CD4-positive, alpha-beta memory T cell (primary cell): Measurements from ENCODE around the gene HMCN2. TPM values are rescaled to one million over a fixed set of nuclear protein-coding genes. Genes with fewer than 3 reads are reported as not detected.

Experiments
- CTCF ChIA-PET: fragments of 350-600 bp; sonication (Branson Sonifier 250); formaldehyde crosslinking; loops from one replicate; lab custom pipeline; 2021; ENCODE audit warnings: inconsistent platforms; ENCODE audit not compliant: partially characterized antibody; lab: Charles Lee
- POLR2A ChIA-PET: fragments of 350-600 bp; sonication (Branson Sonifier 250); formaldehyde crosslinking; loops from one replicate; lab custom pipeline; 2021; ENCODE audit not compliant: partially characterized antibody; lab: Charles Lee
- DNase-seq, 5 donors: peaks; one replicate each; pipeline versions ENCODE4 v3.0.0 to v3.0.0-alpha.2; 2020 to 2022; ENCODE audit warnings: mixed read lengths in 1 of 5
- H3K27ac ChIP-seq: one replicate; pipeline ENCODE4 v1.7.0; 2013; ENCODE audit warnings: low read depth, low read length
- H3K27me3 ChIP-seq: 2 replicates; pipeline ENCODE4 v1.7.0; 2013; ENCODE audit warnings: mild to moderate bottlenecking, low read length, moderate library complexity; ENCODE audit not compliant: insufficient read depth
- H3K36me3 ChIP-seq: 2 replicates; pipeline ENCODE4 v1.7.0; 2013; ENCODE audit warnings: mild to moderate bottlenecking, low read length, moderate library complexity; ENCODE audit not compliant: insufficient read depth
- H3K4me1 ChIP-seq: 2 replicates; pipeline ENCODE4 v1.7.0; 2013; ENCODE audit warnings: mild to moderate bottlenecking, low read length, moderate library complexity; ENCODE audit not compliant: insufficient read depth
- H3K4me3 ChIP-seq, 2 donors: one replicate each; pipeline ENCODE4 v1.7.0; 2013; ENCODE audit warnings: low read length in 2 of 2, mild to moderate bottlenecking in 1 of 2
- H3K9me3 ChIP-seq, 2 donors: one replicate each; pipeline ENCODE4 v1.7.0; 2013; ENCODE audit warnings: low read length in 2 of 2, control low read depth in 1 of 2; ENCODE audit not compliant: control insufficient read depth in 1 of 2
- H3K27ac Mint-ChIP-seq, 7 donors: one replicate each; pipeline ENCODE4 v1.8.0; 2020 to 2021; ENCODE audit warnings: mixed read lengths in 7 of 7, mild to moderate bottlenecking in 6 of 7, inconsistent platforms in 3 of 7, moderate library complexity in 3 of 7
- H3K27me3 Mint-ChIP-seq, 2 donors: one replicate each; pipeline ENCODE4 v1.8.0; 2020 to 2021; ENCODE audit warnings: mixed read lengths in 2 of 2
- H3K36me3 Mint-ChIP-seq, 2 donors: one replicate each; pipeline ENCODE4 v1.8.0; 2020 to 2021; ENCODE audit warnings: mixed read lengths in 2 of 2, inconsistent platforms in 1 of 2, mild to moderate bottlenecking in 1 of 2
- H3K4me1 Mint-ChIP-seq, 4 donors: one replicate each; pipeline ENCODE4 v1.8.0; 2020 to 2021; ENCODE audit warnings: mixed read lengths in 4 of 4, mild to moderate bottlenecking in 1 of 4
- H3K4me3 Mint-ChIP-seq, 8 donors: one replicate each; pipeline ENCODE4 v1.8.0; 2020 to 2021; ENCODE audit warnings: mixed read lengths in 8 of 8, mild to moderate bottlenecking in 7 of 8, moderate library complexity in 6 of 8, inconsistent platforms in 3 of 8
- H3K9me3 Mint-ChIP-seq, 8 donors: one replicate each; pipeline ENCODE4 v1.8.0; 2020 to 2021; ENCODE audit warnings: mixed read lengths in 8 of 8, mild to moderate bottlenecking in 5 of 8, inconsistent platforms in 3 of 8, moderate library complexity in 1 of 8
- intact Hi-C: fragments of 100-400 bp; cut with micrococcal nuclease; formaldehyde crosslinking; loops from one replicate; pipeline ENCODE4 v1.15.1; 2023
- polyA plus RNA-seq, 2 donors: library from polyadenylated mRNA; unstranded; fragments of 300-500 nt; fragmentation: Illumina TruSeq; gene quantifications; one replicate each; pipeline ENCODE4 v1.2.3, GENCODE V29; 2021
- total RNA-seq, 2 experiments: library from RNA; stranded (reverse); gene quantifications; one replicate each; pipeline ENCODE4 v1.2.3, GENCODE V29; 2021

The HMCN2 gene
- total and polyA plus RNA-seq, 4 experiments from 2014 or later, result not detected

GRCh38 chr9:130366072-130366471 is 100.5 kb downstream of the HMCN2 start:
- no peak overlapping the region for H3K27ac Mint-ChIP-seq
- intact Hi-C loops, result no loop called here

GRCh38 chr9:130366888-130367550 is 101.5 kb downstream of the HMCN2 start:
- H3K9me3 Mint-ChIP-seq, result peaks cover 0 to 5% (median 0%) of the 10 kb centered on the region in 8 donors
- Histone ChIP-seq H3K27me3 (no peaks in the 10 kb centered on the region), H3K9me3 (no peaks in the 10 kb centered on the region), H3K27ac (no peak overlapping the region), H3K36me3 (no peaks in the 10 kb centered on the region), H3K4me3 (no peak overlapping the region), H3K4me1 (peaks cover 4% of the 10 kb centered on the region)
- no peaks in the 10 kb centered on the region for H3K36me3 Mint-ChIP-seq
- CTCF ChIA-PET, result no interaction called here
- no peak overlapping the region for H3K4me3 Mint-ChIP-seq
- no peak for DNase-seq
- intact Hi-C loops, result no loop called here
- POLR2A ChIA-PET, result no interaction called here
- peaks cover 3 to 8% (median 5%) of the 10 kb centered on the region in 4 donors for H3K4me1 Mint-ChIP-seq
- peaks cover 2 to 7% of the 10 kb centered on the region in 2 donors for H3K27me3 Mint-ChIP-seq
- peak overlapping the region in 1 of 7 donors; percentile 59 for H3K27ac Mint-ChIP-seq

More at GRCh38 chr9:130366072-130366471, 100.5 kb downstream of the HMCN2 start:
- peaks cover 2 to 7% of the 10 kb centered on the region in 2 donors for H3K27me3 Mint-ChIP-seq
- peaks cover 0 to 5% (median 0%) of the 10 kb centered on the region in 8 donors for H3K9me3 Mint-ChIP-seq
- no peak overlapping the region for H3K4me3 Mint-ChIP-seq
- Histone ChIP-seq H3K36me3 (no peaks in the 10 kb centered on the region), H3K9me3 (no peaks in the 10 kb centered on the region), H3K27ac (no peak overlapping the region), H3K27me3 (no peaks in the 10 kb centered on the region), H3K4me1 (peaks cover 4% of the 10 kb centered on the region), H3K4me3 (no peak overlapping the region)
- H3K36me3 Mint-ChIP-seq, result no peaks in the 10 kb centered on the region
- peaks cover 3 to 8% (median 5%) of the 10 kb centered on the region in 4 donors for H3K4me1 Mint-ChIP-seq
- ChIA-PET CTCF (interaction anchor here (0.7 kb wide), 1 partner anchor 24 kb away, joined by 3 read pairs; no protein-coding TSS in a partner anchor), POLR2A (no interaction called here)
- DNase-seq, result no peak

DNA sequence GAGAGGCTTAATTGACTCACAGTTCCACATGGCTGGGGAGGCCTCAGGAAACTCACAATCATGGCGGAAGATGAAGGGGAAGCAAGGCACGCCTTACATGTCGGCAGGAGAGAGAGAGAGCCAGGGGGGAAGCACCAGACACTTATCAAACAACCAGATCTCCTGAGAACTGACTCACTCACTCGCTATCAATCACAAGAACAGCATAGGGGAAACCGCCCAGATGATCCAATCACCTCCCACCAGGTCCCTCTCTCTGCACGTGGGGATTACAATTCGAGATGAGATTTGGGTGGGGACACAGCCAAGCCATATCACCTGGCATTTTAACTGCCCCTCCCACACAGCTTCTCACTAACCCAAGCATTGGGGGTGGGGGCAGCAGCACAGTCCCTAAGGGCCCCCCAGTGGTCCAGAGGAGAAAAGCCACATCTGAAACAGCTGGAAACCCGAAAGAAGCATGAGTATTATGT is 103.1 kb downstream of the HMCN2 start:
- CTCF ChIA-PET, result no interaction called here
- Mint-ChIP-seq H3K27ac (peak overlapping the region in 3 of 7 donors; percentile 8 to 72 (median 42)), H3K4me3 (peak overlapping the region in 1 of 8 donors; percentile 26), H3K27me3 (peaks cover 2 to 6% of the 10 kb centered on the region in 2 donors), H3K9me3 (peaks cover 0 to 5% (median 0%) of the 10 kb centered on the region in 8 donors), H3K36me3 (no peaks in the 10 kb centered on the region), H3K4me1 (peaks cover 3 to 8% (median 5%) of the 10 kb centered on the region in 4 donors)
- Histone ChIP-seq H3K27ac (no peak overlapping the region), H3K4me1 (peaks cover 4% of the 10 kb centered on the region), H3K4me3 (no peak overlapping the region), H3K9me3 (no peaks in the 10 kb centered on the region), H3K36me3 (no peaks in the 10 kb centered on the region), H3K27me3 (no peaks in the 10 kb centered on the region)
- POLR2A ChIA-PET, result no interaction called here
- DNase-seq, result no peak
- intact Hi-C loops, result no loop called here

GRCh38 chr9:130370226-130370625 is 104.7 kb downstream of the HMCN2 start:
- Histone ChIP-seq H3K4me3 (no peak overlapping the region), H3K27me3 (no peaks in the 10 kb centered on the region), H3K4me1 (peaks cover 4% of the 10 kb centered on the region), H3K27ac (no peak overlapping the region), H3K36me3 (no peaks in the 10 kb centered on the region), H3K9me3 (no peaks in the 10 kb centered on the region)
- ChIA-PET POLR2A (no interaction called here), CTCF (no interaction called here)
- no peaks in the 10 kb centered on the region for H3K36me3 Mint-ChIP-seq
- intact Hi-C loops, result no loop called here
- H3K9me3 Mint-ChIP-seq, result peaks cover 0 to 5% (median 0%) of the 10 kb centered on the region in 8 donors
- H3K4me1 Mint-ChIP-seq, result peaks cover 3 to 8% (median 5%) of the 10 kb centered on the region in 4 donors
- DNase-seq, result no peak
- H3K27me3 Mint-ChIP-seq, result peaks cover 0 to under 1% of the 10 kb centered on the region in 2 donors
- H3K27ac Mint-ChIP-seq, result no peak overlapping the region
- H3K4me3 Mint-ChIP-seq, result no peak overlapping the region

- Mint-ChIP-seq H3K36me3 (no peaks in the 10 kb centered on the region), H3K4me1 (peaks cover 3 to 8% (median 5%) of the 10 kb centered on the region in 4 donors), H3K27ac (no peak overlapping the region), H3K9me3 (peaks cover 0 to 5% (median 0%) of the 10 kb centered on the region in 8 donors), H3K27me3 (no peaks in the 10 kb centered on the region), H3K4me3 (no peak overlapping the region)
- no peak for DNase-seq
- H3K36me3 ChIP-seq, result no peaks in the 10 kb centered on the region
- H3K4me1 ChIP-seq, result peaks cover 4% of the 10 kb centered on the region
- ChIA-PET POLR2A (no interaction called here), CTCF (no interaction called here)
- no peaks in the 10 kb centered on the region for H3K27me3 ChIP-seq
- no peaks in the 10 kb centered on the region for H3K9me3 ChIP-seq
- no peak overlapping the region for H3K4me3 ChIP-seq
- intact Hi-C loops, result no loop called here
- H3K27ac ChIP-seq, result no peak overlapping the region
Observed at GRCh38 chr9:130371196-130371966, 105.8 kb downstream of the HMCN2 start.

DNA sequence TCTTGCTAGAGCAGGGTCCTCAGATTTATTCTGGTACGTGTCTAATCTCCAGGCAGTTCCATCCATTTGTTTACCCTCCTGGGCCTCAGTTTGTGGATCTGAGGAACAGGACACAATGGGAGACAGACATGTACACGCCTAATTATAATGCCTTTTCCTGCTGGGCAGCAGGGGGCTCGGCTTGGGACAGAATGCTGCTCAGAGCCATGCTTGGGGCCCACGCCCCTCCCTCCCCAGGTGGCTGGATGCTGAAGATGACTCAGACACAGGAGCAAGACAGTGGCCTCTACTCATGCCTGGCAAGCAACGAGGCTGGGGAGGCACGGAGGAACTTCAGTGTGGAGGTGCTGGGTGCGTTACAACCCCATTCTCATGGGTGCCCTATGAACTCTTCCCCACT is 106.5 kb downstream of the HMCN2 start:
- peaks cover 4% of the 10 kb centered on the region for H3K4me1 ChIP-seq
- Mint-ChIP-seq H3K36me3 (no peaks in the 10 kb centered on the region), H3K27me3 (no peaks in the 10 kb centered on the region), H3K27ac (no peak overlapping the region), H3K4me3 (no peak overlapping the region), H3K9me3 (peaks cover 0 to 3% (median 0%) of the 10 kb centered on the region in 8 donors), H3K4me1 (peaks cover 3 to 8% (median 5%) of the 10 kb centered on the region in 4 donors)
- CTCF ChIA-PET, result no interaction called here
- DNase-seq, result no peak
- no peak overlapping the region for H3K4me3 ChIP-seq
- POLR2A ChIA-PET, result no interaction called here
- H3K36me3 ChIP-seq, result no peaks in the 10 kb centered on the region
- H3K9me3 ChIP-seq, result no peaks in the 10 kb centered on the region
- no peaks in the 10 kb centered on the region for H3K27me3 ChIP-seq
- intact Hi-C loops, result no loop called here
- no peak overlapping the region for H3K27ac ChIP-seq

DNA sequence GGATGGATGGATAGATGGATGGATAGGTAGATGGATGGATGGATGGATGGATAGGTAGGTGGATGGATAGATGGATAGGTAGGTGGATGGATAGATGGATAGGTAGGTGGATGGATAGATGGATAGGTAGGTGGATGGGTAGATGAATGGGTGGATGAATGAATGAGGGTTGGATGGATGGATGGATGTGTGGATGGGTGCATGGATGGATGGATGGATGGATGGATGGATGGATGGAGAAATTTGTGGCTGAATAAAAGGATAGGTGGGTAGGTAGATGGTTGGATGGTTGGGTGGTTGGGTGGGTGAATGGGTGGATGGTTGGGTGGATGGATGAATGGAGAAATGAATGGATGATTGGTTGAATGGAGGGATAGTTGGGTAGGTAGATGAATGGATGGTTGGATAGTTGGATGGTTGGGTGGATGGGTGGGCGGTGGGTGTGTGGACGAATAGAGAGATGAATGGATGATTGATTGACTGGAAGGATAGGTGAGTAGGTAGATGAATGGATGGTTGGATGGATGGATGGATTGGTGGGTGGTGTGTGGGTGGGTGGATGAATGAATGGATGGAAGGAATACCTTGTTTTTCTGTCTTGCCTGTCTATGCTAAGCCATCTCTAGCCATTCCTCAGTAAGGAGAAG is 108.2 kb downstream of the HMCN2 start:
- Mint-ChIP-seq H3K27me3 (peaks cover 0 to 2% of the 10 kb centered on the region in 2 donors), H3K4me3 (no peak overlapping the region)

More for the DNA sequence above, 108.2 kb downstream of the HMCN2 start:
- peaks cover 3% of the 10 kb centered on the region for H3K4me1 ChIP-seq
- Mint-ChIP-seq H3K4me1 (peaks cover 0 to 3% (median under 1%) of the 10 kb centered on the region in 4 donors), H3K36me3 (no peaks in the 10 kb centered on the region), H3K27ac (no peak overlapping the region), H3K9me3 (peaks cover 0 to 1% (median 0%) of the 10 kb centered on the region in 8 donors)
- DNase-seq, result no peak
- POLR2A ChIA-PET, result no interaction called here
- CTCF ChIA-PET, result no interaction called here
- H3K36me3 ChIP-seq, result no peaks in the 10 kb centered on the region
- H3K27ac ChIP-seq, result no peak overlapping the region
- H3K9me3 ChIP-seq, result no peaks in the 10 kb centered on the region
- H3K4me3 ChIP-seq, result no peak overlapping the region
- intact Hi-C loops, result no loop called here
- no peaks in the 10 kb centered on the region for H3K27me3 ChIP-seq
